Stimulated activated CD8-positive, alpha-beta memory T cell treated with anti-CD3 and anti-CD28 coated beads, Interleukin-2, amount 100 ng/mL, for 1 hour (primary cell): ENCODE data around the gene NFIA.

Experiments
- DNase-seq, 2 donors: peaks; one replicate each; pipeline ENCODE4 v3.0.0-alpha.2; 2020; ENCODE audit warnings: low read depth in 2 of 2

Gene NFIA

GRCh38 chr1:61494000-61494399, 411.6 kb downstream of the NFIA start:
- DNase-seq, result no peak

DNA sequence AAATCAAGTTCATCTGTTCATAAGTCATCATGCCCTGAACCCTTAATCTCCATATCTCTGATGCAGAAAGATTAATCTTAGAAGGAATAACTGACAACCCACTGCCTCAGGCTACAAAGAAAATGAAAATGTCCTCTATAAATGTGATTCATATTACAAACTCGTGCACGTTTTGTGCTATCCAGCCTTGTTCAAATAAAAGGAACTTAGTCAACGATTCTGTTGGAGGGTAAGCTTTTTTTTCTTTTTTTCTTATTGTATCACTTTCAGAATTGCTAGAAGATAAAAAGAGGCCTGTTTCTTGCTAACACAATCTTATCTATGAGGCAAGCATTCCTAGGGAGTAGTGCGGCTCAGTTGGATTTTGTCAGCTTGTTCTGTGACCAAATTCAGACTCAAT, 414.1 kb downstream of the NFIA start:
- no peak for DNase-seq

GRCh38 chr1:61497013-61497412, 414.7 kb downstream of the NFIA start:
- DNase-seq, result no peak

GRCh38 chr1:61498342-61498741, 416.0 kb downstream of the NFIA start:
- no peak for DNase-seq

DNA sequence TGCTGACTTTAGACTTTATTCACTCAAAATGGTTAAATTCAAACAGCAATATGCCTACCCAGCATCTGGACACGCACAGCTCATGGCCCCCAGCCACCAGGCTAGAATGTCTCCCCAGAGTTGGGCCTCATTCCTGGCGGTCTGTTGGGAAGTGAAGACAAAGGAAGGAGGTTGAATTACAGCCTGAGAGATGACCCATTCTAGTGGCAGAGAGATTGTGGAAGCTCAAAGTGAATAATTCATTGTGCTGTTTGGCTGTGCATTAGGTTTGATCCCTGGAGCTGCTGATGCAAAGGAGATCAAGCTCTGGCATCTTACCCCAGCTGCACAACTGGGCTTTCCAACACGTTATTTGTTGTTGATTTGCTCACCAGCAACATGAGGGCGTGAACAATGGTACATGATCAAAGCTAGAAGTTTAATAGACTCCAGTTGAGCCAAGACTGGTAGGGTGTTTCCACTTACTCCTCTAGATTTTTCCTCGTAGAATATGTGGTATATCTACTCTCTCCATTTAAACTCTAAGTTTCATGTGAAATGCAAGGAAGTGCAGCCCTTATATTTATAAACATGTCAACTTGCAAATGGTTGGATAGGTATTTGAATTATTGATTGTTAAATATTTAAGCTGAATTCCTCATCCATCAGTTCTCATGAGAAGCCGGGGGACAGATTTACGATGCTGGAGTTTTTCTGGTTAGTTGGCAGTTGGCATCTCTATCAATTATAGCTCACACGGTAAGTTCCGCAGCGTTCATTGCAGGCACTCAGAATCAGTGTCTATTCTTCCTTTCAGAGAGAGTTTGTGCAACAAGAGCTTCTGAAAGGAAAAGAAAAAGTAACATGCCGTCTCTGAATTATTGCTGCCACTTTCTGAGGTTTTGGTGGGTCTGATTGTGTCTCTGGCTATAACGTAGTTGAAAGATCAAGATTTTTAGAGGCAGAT, 419.9 kb downstream of the NFIA start:
- DNase-seq, result no peak

DNA sequence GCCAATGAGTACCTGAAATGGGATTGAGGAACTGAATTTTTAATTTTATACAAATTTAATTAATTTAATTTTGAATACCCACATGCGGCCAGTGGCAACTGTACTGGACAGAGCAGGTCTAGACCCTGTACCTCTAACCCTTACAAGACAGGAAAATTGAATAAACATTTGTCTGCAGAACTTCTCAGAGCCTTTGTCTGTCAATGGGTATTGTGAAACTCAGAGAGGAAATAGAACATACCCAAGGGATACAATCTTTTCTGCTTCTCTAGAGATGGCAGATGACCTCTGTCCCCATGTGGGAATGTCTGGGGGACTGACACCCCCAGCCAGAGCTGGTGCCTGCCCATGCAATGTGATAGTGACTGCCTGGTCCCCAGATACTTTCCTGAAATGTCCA, 421.9 kb downstream of the NFIA start:
- DNase-seq, result no peak

GRCh38 chr1:61504852-61505390, 422.6 kb downstream of the NFIA start:
- DNase-seq, result no peak

DNA sequence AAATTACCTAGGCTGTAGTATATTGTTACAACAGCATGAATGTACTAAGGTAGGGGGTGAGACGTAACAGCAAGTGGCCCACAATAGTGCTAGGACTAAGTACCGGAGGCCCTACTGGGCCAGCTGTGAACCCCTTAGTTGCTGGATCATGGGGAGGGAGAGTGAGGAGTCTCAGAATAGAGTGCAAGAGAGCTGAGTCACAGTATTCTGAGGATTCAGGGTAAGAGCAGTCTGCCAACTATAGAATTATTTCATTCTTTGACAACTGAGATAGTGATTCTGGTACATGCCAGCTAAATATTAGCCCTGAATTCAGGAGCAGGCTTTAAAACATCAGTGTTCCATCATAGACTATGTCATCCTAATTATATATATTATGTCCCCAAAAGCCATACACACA, 423.9 kb downstream of the NFIA start:
- DNase-seq, result no peak

DNA sequence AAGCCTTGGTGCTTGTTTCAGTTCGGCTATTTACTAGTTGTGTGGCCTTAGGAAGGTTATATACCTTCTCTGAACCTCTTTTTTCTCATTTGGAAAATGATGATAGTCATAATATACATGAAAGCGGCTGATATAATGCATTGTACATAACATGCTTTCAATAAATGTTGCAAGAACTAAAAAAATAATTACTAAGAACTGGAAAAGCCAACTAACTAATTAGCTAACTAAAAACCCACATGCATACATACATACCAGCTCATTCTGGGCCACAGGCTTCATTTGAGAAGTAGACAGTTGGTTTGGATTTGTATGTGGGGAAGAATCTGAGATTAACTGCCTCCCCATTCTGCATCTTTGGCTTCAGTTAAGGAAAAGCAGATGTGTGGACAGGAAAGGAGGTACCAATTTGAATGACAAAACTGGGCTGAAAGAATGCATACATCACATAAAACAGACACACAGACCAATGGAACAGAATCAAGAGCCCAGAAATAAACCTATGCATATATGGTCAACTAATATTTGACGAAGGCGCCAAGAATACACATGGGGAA, 424.7 kb downstream of the NFIA start:
- DNase-seq, result no peak
